GM19023 (cell line): ENCODE measurements around the gene HNRNPC.
"Not testable (repeated sequence)": the region's sequence is repeated elsewhere in the genome, so short reads cannot be mapped to it uniquely, and the experiment has no call there.

ENCODE experiments used
- ATAC-seq: cut with Tn5 transposase; IDR thresholded peaks from one replicate; pipeline ENCODE4 v1.9.1; 2021; ENCODE audit warnings: mild to moderate bottlenecking, moderate library complexity; ENCODE audit not compliant: unreplicated experiment

The HNRNPC gene

DNA sequence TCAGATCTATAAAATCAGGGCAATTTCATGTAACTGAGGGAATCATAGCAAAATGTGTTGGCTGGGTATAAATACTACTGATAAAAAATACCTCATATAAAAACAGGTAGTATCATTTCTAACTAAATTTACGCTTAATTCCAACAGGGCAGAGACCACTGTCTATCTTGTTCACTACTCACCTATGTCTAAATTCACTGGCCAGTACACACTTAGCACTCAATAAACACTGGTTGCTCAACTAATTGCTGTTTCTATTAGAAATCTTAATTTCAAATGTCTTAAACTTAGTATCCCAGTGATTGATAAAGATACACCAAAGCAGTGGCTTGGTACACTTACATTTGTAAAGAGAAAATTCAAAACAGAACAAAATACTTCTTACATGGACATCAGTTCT is 55.6 kb downstream of the HNRNPC start:
- no peak for ATAC-seq

DNA sequence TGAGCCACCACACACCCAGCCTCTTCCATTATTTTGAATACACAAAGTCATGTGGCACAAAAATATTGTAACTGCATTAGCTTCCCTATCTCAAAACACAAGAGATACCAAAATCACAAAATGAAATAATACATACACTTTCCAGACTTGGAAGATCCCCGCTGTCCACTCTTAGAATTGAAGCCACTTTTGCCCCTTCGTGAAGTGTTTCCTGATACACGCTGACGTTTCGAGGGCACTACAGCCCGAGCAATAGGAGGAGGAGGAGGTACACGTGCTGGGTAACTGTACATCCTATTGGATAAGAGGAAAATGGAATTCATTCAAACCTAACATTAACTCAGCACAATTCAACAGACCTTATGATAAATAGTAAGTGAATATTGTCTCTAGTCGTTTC is 56.4 kb downstream of the HNRNPC start:
- ATAC-seq = not testable (repeated sequence)

- no peak for ATAC-seq
Observed at GRCh38 chr14:21211509-21211908, 57.7 kb downstream of the HNRNPC start.

- no peak for ATAC-seq
Observed at GRCh38 chr14:21210023-21210422, 59.2 kb downstream of the HNRNPC start.

DNA sequence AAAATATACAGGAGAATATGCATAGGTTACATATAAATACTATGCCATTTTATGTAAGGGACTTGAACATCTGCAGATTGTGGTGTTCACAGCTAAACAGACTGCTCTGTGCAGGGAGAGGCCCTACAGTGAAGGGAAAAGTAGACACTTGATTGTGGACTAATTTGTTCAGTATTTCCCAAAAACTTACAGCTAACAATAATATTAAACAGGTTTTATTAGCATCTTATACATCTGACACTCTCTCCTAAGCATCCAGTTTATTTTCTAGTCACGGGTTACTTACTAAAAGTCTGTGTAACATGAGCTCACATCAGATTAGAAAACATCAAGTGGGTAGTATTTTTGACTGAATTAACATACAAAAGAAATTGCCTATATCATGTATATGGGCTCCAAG is 60.1 kb downstream of the HNRNPC start:
- ATAC-seq = no peak

GRCh38 chr14:21208554-21208953 is 60.7 kb downstream of the HNRNPC start:
- ATAC-seq = no peak

- ATAC-seq = no peak
Observed at GRCh38 chr14:21206753-21207684, 62.2 kb downstream of the HNRNPC start.

DNA sequence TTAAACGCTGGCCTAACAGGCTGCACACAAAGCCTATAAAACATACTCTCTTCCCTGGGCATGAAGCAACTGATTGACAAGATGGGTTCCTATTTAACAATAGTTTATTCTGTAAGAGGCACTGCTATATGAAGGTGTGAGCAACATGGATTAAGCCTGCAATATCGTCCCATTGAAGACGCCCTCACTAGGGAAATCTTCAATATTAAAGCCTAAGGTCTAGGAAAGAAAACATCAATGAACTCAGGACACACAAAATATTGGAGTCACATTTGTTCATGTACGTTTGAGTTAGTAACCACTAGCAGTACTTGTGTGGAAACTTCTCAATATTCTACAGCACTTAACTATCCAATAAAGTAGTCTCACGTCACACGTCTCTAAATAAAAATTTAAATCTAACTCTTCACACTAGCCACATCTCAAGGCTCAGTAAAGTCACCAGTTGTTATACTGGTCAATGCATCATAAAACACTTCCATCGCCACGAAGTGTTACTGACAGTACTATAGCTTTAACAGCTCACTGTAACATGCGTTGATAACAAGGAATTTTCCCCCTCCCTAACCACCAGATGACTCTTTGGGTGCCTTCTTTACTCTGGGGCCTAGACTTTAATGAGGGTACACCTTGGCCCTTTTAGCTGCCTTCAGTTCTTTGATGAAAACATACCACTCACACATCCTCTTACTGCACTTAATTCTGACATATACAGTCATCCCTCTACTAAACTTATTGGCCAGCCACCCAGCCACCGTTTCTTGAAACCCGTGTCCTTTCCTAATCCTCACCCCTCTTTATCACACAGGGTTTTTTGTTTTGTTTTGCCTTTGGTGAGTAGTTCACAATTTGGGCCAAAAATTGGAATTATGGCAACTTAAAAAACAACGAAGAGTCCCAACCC is 63.3 kb downstream of the HNRNPC start:
- no peak for ATAC-seq

- no peak for ATAC-seq
Observed at GRCh38 chr14:21205026-21205677, 64.1 kb downstream of the HNRNPC start.

- ATAC-seq = no peak
Observed at GRCh38 chr14:21204167-21205025, 64.8 kb downstream of the HNRNPC start.

DNA sequence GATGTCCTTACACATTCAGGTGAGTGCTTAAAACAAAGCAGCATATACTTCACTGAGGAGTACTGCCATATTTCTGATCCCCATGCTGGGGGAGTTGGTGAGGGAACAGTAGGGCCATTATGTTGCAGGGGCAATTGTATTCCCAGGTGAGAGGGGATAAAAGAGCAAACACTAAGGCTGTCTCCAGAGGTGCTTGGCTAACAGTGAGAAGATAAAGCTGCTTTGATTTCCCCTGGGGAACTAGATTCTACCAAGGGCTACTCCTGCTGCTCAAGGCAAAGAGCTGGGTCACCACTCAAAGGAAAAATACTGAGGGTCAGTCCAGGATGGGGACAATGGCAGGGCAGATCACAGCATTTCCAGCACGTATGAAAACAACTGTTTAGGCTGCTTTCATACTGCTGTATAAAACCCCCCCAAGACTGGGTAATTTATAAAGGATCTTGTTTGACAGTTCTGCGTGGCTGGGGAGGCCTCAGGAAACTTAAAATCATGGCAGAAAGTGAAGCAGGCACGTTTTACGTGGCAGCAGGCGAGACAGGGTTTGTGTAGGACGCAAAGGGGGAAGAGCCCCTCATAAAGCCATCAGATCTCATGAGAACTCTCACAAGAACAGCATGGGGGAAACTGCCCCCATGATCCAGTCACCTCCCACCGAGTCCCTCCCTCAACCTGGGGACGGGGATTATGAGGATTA is 65.6 kb downstream of the HNRNPC start:
- ATAC-seq = no peak

DNA sequence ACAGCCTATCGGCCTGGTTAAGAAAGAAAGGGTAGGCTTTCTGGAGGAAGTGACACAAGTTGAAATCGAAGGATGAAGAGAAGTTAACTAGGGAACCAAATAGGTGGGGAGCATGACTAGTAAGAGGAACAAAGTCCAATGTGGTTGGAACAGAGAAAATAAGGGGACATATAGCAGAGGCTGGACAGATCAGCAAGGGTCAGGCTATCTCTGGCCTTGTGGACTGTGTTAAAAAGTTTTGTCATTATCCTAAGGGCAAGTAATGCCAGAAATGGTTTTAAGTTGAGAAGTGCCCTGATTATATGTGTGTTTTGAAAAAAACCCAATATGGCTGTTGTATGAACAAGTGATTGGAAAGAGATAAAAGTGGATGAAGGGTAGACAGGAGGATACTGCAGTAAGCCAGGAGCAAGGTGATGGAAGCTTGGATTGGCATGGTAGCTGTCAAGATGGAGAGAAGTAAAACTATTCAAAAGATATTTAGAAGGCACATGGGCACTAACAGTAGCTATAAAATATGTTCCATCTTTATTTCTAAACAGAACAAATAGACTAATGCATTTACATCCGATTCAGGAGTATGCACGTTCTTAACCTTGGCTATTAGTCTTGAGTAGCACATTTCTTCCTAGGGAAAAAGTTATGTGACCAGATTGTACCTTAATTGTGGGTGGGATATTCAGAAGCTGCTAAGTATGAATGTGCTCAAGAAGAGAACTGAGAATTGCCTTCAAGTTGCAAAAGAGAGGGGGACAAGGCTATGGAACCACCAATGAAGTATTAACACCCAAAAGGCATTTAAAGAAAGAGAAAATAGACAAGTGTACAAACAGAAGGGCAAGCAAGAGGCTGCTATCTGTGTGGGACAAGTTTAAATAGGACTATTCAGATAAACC is 66.5 kb downstream of the HNRNPC start:
- ATAC-seq = no peak

DNA sequence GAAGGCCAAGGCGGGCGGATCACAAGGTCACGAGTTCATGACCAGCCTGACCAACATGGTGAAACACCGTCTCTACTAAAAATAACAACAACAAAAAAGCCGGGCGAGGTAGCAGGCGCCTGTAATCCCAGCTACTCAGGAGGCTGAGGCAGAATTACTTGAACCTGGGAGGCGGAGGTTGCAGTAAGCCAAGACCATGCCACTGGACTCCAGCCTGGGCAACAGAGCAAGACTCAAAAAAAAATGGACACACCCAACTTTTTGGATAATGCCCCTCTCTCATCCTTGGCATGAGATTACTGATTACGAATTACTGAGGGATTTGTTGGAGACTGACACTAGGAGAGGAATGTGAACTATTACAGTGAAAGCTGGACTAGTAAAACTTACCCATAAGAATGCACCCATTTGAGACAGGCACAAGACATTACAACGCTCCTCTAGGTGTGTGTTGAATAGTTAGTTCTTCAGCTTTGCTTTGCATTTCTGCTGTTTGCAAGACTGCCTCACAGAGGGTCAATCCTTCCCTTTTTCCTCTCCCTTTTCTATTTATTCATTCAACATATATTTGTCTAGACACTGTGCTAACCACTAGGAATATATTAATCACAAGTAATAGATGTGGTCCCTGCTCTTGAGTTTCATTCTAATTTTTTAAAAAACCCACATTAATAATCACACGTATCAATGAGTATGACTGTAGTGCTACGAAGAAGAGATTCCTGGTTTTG is 67.3 kb downstream of the HNRNPC start:
- ATAC-seq = no peak

DNA sequence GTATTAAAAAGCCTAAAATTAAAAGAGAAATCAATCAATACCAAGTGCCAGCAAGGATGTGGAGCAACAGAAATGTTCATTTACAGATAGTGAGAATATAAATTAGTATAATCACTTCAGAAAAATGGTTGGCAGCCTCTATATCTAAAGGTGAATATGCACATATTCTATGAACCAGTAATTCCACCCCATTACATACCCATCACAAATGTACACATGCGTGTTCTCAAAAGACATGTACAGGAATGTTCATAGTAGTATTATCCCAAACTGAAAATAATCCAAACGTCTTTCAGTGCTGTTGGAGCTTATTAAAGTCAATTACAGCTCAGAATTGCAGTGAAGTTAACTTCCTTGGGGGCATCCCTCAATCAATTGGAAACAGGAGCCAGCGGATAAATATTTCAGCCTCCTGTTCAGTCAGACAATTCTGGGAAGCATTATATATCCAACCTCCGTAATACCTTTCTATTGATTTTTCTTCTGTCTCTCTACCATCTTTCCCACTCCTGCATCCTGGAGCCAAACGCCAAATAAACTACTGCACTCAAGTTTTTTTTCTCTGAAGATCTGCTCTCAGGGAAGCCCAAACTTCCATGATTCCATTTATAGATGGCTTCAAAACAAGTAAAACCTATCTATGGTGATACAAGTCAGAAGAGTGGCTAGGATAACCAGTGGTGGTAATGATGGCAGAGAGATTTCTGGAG is 68.3 kb downstream of the HNRNPC start:
- ATAC-seq = no peak

DNA sequence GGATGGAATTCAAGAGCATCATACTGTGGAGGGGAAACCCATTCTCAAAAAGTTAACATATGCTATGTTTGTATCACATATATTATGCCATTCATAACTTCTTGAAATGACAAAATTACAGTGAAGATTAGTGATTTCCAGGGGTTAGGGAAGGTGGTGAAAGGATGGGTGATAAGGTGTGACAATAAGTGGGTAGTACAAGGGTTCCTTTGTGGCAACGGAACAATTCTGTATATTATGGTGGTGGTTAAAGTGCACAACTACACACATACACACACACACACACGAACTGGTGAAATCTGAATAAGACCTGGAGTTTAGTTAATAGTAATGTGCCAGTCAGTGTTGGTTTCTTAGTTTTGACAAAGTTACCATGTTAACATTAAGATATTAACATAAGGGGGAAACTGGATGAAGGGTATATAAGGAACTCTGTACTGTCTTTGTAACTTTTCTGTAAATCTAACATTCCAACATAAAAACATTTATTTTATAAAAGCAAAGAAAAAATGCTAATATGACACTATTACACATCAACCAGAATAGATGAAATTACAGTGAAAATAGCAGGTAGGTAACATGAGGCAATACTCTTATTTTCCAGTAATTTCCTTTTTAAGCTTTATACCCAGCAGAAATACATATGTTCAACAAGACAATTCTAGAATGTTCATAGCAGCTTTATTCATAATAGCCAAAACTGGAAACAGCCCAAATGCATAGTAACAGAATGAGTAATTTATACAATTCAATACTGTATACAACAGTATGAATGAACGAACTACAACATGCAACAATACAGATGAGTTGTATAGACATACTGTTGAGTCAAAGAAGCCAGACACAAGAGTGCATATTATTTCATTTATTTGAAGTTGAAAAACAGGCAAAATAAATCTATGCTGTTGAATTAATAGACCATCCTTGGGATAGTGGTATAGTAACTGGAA is 69.4 kb downstream of the HNRNPC start:
- ATAC-seq = no peak
